GM23338 (cell line): Measurements from ENCODE around the gene CHMP5.

Experiments used
- CREB1 ChIP-seq: fragments of 250-450 bp; sonication (Bioruptor Pico); IDR thresholded peaks from 2 replicates; pipeline ENCODE4 v1.5.0; 2020; ENCODE audit warnings: low read depth, mild to moderate bottlenecking, moderate library complexity
- CTCF ChIP-seq, 2 experiments: fragments of 200-600 bp in 1 of 2; sonication (generic) in 1 of 2; conservative IDR thresholded peaks; 2 replicates each; pipeline versions ENCODE4 v1.5.1 to v1.6.1; 2016 to 2017; ENCODE audit warnings: antibody characterized with exemption in 2 of 2, low read depth in 2 of 2, mild to moderate bottlenecking in 2 of 2, moderate library complexity in 1 of 2
- POLR2AphosphoS5 ChIP-seq: IDR thresholded peaks from 2 replicates; pipeline ENCODE4 v1.6.1; 2016; ENCODE audit warnings: antibody characterized with exemption, low read depth

DNA sequence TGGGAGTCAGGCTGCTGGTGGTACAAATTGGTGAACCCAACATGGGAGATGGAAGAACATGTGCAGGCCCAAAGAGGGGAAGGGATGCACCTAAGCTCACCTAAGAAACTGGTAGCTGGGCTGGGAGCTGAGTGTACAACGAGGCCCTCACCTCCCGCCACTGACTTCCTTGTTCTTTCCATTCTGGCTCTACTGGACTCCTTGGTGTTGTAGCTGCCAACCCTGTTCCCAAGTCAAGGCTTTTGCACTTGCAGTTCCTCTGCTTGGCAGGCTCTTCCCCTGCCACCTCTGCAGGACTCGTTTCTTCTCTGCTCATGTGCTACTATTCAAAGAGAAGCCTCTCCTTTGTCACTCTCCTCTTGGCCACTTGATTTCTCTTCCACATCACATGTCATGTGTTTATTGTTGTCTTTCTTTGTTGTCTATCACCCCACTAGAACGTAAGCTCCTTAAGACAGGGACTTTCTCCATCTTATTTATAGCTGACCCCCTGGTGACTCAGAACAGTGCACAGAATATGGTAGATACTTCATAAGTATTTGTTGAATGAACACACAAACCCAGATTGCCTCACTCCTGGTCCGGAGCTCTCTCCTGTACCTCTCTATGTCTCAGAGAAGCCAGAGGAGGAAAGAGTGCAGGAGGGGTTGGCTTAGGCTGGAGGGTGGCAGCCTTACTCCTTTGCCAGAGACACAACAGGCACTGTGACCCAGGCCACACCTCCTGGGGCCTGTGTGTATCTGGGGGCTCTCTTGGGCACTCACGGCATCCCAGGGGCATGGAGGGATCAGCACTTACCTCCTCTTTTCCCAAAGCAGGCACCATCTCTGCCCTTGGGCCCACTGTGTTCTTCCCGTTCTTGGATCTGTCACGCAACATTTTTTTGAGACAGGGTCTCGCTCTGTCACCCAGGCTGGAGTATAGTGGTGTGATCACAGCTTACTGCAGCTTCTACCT lies 30.1 kb upstream of the CHMP5 start:
- no peak for TF ChIP-seq POLR2AphosphoS5
- TF ChIP-seq CTCF (conservative IDR thresholded peaks at IDR 0.05; ENCODE audit: low read depth in 2 of 2), result no peak
- TF ChIP-seq CREB1 (CRISPR knock-in tag), result no peak
